ENCODE data around the gene CHCHD1.
"Not testable (repeated sequence)": the region's sequence is repeated elsewhere in the genome, so short reads cannot be mapped to it uniquely, and the experiment has no call there.

The CHCHD1 gene

DNA sequence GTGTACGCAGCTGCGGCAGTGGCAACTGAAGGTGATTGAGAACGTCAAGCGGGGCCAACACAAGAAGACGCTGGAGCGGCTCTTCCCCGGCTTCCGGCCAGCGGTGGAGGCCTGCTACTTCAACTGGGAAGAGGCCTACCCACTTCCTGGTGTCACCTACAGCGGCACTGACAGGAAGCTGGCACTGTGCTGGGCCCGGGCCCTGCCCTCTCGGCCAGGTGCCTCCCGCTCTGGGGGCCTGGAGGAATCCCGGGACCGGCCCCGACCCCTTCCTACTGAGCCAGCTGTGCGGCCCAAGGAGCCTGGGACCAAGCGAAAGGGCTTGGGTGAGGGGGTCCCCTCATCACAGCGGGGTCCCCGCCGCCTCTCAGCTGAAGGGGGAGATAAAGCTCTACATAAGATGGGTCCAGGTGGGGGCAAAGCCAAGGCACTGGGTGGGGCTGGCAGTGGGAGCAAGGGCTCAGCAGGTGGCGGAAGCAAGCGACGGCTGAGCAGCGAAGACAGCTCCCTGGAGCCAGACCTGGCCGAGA lies 10.1 kb downstream of the CHCHD1 start:
- Histone ChIP-seq H3K9me3 (ENCODE audit: insufficient read depth, low read length, severe bottlenecking) (no peaks in the 10 kb centered on the region), H3K9ac (ENCODE audit: low read depth, low read length) (no peak overlapping the region), H3K36me3 (ENCODE audit: insufficient read depth, low read length) (peaks cover 76% of the 10 kb centered on the region), H3K4me1 (ENCODE audit: insufficient read depth, low read length) (peaks cover 6% of the 10 kb centered on the region), H3K79me2 (ENCODE audit: insufficient read depth, low read length) (peaks cover 15% of the 10 kb centered on the region), H3K4me3 (ENCODE audit: low read depth in 1 of 2, low read length in 2 of 2) (no peak overlapping the region), H4K20me1 (ENCODE audit: insufficient read depth, low read length) (peaks cover 21% of the 10 kb centered on the region), H3K27ac (ENCODE audit: low read length) (no peak overlapping the region), H2AFZ (ENCODE audit: low read depth, low read length) (no peak overlapping the region), H3K27me3 (ENCODE audit: insufficient read depth, low read length, poor library complexity) (no peaks in the 10 kb centered on the region), H3K4me2 (ENCODE audit: insufficient read depth, low read length) (no peak overlapping the region)
- ATAC-seq (ENCODE audit: insufficient read depth, low read depth) (no peak), DNase-seq (no peak)
- TF ChIP-seq, protein P1, sequence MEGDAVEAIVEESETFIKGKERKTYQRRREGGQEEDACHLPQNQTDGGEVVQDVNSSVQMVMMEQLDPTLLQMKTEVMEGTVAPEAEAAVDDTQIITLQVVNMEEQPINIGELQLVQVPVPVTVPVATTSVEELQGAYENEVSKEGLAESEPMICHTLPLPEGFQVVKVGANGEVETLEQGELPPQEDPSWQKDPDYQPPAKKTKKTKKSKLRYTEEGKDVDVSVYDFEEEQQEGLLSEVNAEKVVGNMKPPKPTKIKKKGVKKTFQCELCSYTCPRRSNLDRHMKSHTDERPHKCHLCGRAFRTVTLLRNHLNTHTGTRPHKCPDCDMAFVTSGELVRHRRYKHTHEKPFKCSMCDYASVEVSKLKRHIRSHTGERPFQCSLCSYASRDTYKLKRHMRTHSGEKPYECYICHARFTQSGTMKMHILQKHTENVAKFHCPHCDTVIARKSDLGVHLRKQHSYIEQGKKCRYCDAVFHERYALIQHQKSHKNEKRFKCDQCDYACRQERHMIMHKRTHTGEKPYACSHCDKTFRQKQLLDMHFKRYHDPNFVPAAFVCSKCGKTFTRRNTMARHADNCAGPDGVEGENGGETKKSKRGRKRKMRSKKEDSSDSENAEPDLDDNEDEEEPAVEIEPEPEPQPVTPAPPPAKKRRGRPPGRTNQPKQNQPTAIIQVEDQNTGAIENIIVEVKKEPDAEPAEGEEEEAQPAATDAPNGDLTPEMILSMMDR (IDR thresholded peaks at IDR 0.05; ENCODE audit: borderline replicate concordance, extremely low read depth, low read length, poor library complexity, severe bottlenecking) = no peak
- no peak for TF ChIP-seq EZH2 (IDR thresholded peaks at IDR 0.05; ENCODE audit: borderline replicate concordance, low read depth, low read length, severe bottlenecking)

DNA sequence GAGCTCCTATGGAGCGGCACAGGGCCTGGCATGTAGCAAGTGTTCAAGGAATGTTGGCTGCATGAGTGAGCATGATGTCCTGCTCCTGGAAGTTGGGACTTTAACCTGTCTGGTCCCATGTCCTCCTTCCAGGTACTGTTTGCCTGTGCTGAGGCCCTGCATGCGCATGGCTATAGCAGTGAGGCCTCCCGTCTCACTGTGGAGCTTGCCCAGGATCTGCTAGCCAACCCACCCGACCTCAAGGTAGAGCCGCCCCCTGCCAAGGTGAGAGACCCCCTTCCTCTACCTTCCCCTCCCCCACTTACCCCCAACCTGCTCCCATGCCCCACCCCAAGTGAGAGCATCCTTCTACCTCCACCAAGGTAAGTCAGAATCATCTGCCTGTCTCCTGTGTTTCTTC lies 11.6 kb downstream of the CHCHD1 start:
- ATAC-seq (ENCODE audit: insufficient read depth, low read depth) = no peak
- H3K9ac ChIP-seq (ENCODE audit: low read depth, low read length) = no peak overlapping the region
- no peak overlapping the region for H3K4me3 ChIP-seq (ENCODE audit: low read depth in 1 of 2, low read length in 2 of 2)
- no peak overlapping the region for H3K27ac ChIP-seq (ENCODE audit: low read length)
- H3K36me3 ChIP-seq (ENCODE audit: insufficient read depth, low read length) = peaks cover 88% of the 10 kb centered on the region
- H3K27me3 ChIP-seq (ENCODE audit: insufficient read depth, low read length, poor library complexity) = no peaks in the 10 kb centered on the region
- H3K4me2 ChIP-seq (ENCODE audit: insufficient read depth, low read length) = no peak overlapping the region
- no peaks in the 10 kb centered on the region for H3K4me1 ChIP-seq (ENCODE audit: insufficient read depth, low read length)
- DNase-seq = no peak
- H4K20me1 ChIP-seq (ENCODE audit: insufficient read depth, low read length) = peaks cover 14% of the 10 kb centered on the region
- peaks cover 1% of the 10 kb centered on the region; the same call in 1 of the 2 replicates for H3K79me2 ChIP-seq (ENCODE audit: insufficient read depth, low read length)
- TF ChIP-seq, protein P1 (IDR thresholded peaks at IDR 0.05; ENCODE audit: borderline replicate concordance, extremely low read depth, low read length, poor library complexity, severe bottlenecking) = no peak
- no peak for TF ChIP-seq EZH2 (IDR thresholded peaks at IDR 0.05; ENCODE audit: borderline replicate concordance, low read depth, low read length, severe bottlenecking)
- no peaks in the 10 kb centered on the region for H3K9me3 ChIP-seq (ENCODE audit: insufficient read depth, low read length, severe bottlenecking)
- no peak overlapping the region for H2AFZ ChIP-seq (ENCODE audit: low read depth, low read length)

DNA sequence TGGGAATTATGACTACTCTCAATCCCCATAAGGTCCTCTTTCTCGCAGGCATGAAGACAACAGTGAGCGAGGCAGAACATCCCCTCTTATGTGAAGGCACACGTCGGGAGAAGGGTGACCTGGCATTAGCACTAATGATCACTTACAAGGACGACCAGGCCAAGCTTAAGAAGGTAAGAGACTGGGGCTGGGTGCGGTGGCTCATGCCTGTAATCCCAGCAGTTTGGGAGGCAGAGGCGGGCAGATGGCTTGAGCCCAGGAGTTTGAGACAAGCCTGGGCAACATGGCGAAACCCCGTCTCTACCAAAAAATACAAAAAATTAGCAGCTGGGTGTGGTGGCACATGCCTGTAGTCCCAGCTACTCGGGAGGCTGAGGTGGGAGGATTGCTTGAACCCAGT lies 13.6 kb downstream of the CHCHD1 start:
- H2AFZ ChIP-seq (ENCODE audit: low read depth, low read length); H3K4me1 ChIP-seq (ENCODE audit: insufficient read depth, low read length); H4K20me1 ChIP-seq (ENCODE audit: insufficient read depth, low read length); H3K9ac ChIP-seq (ENCODE audit: low read depth, low read length); H3K27me3 ChIP-seq (ENCODE audit: insufficient read depth, low read length, poor library complexity); H3K79me2 ChIP-seq (ENCODE audit: insufficient read depth, low read length); H3K4me3 ChIP-seq (ENCODE audit: low read depth in 1 of 2, low read length in 2 of 2); H3K4me2 ChIP-seq (ENCODE audit: insufficient read depth, low read length); ATAC-seq (ENCODE audit: insufficient read depth, low read depth); H3K27ac ChIP-seq (ENCODE audit: low read length); DNase-seq; H3K9me3 ChIP-seq (ENCODE audit: insufficient read depth, low read length, severe bottlenecking): not testable (repeated sequence)
- peaks cover 88% of the 10 kb centered on the region for H3K36me3 ChIP-seq (ENCODE audit: insufficient read depth, low read length)

DNA sequence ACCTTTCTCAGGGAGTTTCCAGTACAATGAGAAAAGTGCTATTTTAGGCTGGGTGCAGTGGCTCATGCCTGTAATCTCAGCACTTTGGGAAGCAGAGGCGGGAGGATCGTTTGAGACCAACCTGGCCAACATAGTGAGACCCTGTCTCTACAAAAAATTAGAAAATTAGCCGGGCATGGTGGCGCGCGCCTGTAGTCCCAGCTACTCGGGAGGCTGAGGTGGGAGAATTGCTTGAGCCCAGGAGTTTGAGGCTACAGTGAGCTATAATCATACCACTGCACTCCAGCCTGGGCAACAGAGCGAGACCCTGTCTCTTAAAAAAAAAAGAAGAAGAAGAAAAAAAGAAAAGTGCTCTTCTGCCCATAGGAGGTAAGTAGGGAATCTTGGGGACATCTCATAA lies 14.2 kb downstream of the CHCHD1 start:
- not testable (repeated sequence) for H3K9me3 ChIP-seq (ENCODE audit: insufficient read depth, low read length, severe bottlenecking); DNase-seq; H3K4me1 ChIP-seq (ENCODE audit: insufficient read depth, low read length); H3K79me2 ChIP-seq (ENCODE audit: insufficient read depth, low read length); H3K27ac ChIP-seq (ENCODE audit: low read length); H3K9ac ChIP-seq (ENCODE audit: low read depth, low read length); H3K4me2 ChIP-seq (ENCODE audit: insufficient read depth, low read length); ATAC-seq (ENCODE audit: insufficient read depth, low read depth); H4K20me1 ChIP-seq (ENCODE audit: insufficient read depth, low read length); H2AFZ ChIP-seq (ENCODE audit: low read depth, low read length); H3K27me3 ChIP-seq (ENCODE audit: insufficient read depth, low read length, poor library complexity); H3K4me3 ChIP-seq (ENCODE audit: low read depth in 1 of 2, low read length in 2 of 2)
- H3K36me3 ChIP-seq (ENCODE audit: insufficient read depth, low read length) = peaks cover 90% of the 10 kb centered on the region
